Bronchial epithelial cell (primary cell): ENCODE measurements around the gene MND1. TPM values are rescaled to one million over a fixed set of nuclear protein-coding genes. Genes with fewer than 3 reads are reported as not detected.

ENCODE experiments used
- DNase-seq: peaks from one replicate; pipeline ENCODE4 v3.0.0-alpha.2; 2010; ENCODE audit warnings: low read depth
- FAIRE-seq: peaks from 2 replicates; lab custom pipeline; 2011; peaks lifted over from hg19 to GRCh38; lab: Jason Lieb, UNC
- H3K27me3 ChIP-seq: 2 replicates; pipeline ENCODE4 v1.5.1; 2011; ENCODE audit warnings: low read length; ENCODE audit not compliant: control insufficient read depth, insufficient read depth
- H3K36me3 ChIP-seq: 2 replicates; pipeline ENCODE4 v1.5.1; 2011; ENCODE audit warnings: low read length; ENCODE audit not compliant: control insufficient read depth, insufficient read depth
- H3K4me3 ChIP-seq: 2 replicates; pipeline ENCODE4 v1.5.1; 2011; ENCODE audit warnings: mild to moderate bottlenecking, low read depth, low read length, control low read depth
- CTCF ChIP-seq: IDR thresholded peaks from 2 replicates; pipeline ENCODE4 v1.5.1; 2011; ENCODE audit warnings: mild to moderate bottlenecking, moderate library complexity, low read length, control low read depth, inconsistent platforms; ENCODE audit not compliant: insufficient read depth, severe bottlenecking
- total RNA-seq: library from RNA; depleted of rRNA; stranded (reverse); fragments of >200 nt; gene quantifications from 2 replicates; pipeline ENCODE4 v1.2.1, GENCODE V29; 2014

Gene MND1
- total RNA-seq, 1 donor from 2014 or later: 1.3 TPM

GRCh38 chr4:153421941-153422340 lies 77.5 kb downstream of the MND1 start:
- FAIRE-seq: no peak
- no peaks in the 10 kb centered on the region for H3K27me3 ChIP-seq
- DNase-seq: no peak

GRCh38 chr4:153426207-153426885 lies 81.9 kb downstream of the MND1 start:
- TF ChIP-seq CTCF: no peak
- Histone ChIP-seq H3K36me3 (no peaks in the 10 kb centered on the region), H3K4me3 (no peak overlapping the region), H3K27me3 (no peaks in the 10 kb centered on the region)
- DNase-seq (no peak), FAIRE-seq (no peak)

More at GRCh38 chr4:153421941-153422340, 77.5 kb downstream of the MND1 start:
- H3K36me3 ChIP-seq: no peaks in the 10 kb centered on the region
- no peak overlapping the region for H3K4me3 ChIP-seq
- TF ChIP-seq CTCF: no peak

- no peaks in the 10 kb centered on the region for H3K36me3 ChIP-seq
- peak; percentile 22 for DNase-seq
- no peak for TF ChIP-seq CTCF
- no peak overlapping the region for H3K4me3 ChIP-seq
- no peaks in the 10 kb centered on the region for H3K27me3 ChIP-seq
- FAIRE-seq: no peak
Measured at GRCh38 chr4:153427363-153428071, 83.0 kb downstream of the MND1 start.

- Histone ChIP-seq H3K4me3 (no peak overlapping the region), H3K36me3 (no peaks in the 10 kb centered on the region), H3K27me3 (no peaks in the 10 kb centered on the region)
- no peak for TF ChIP-seq CTCF
- DNase-seq: no peak
- FAIRE-seq: no peak
Measured at GRCh38 chr4:153428941-153429475, 84.5 kb downstream of the MND1 start.

- no peak overlapping the region for H3K4me3 ChIP-seq
- DNase-seq: peak; percentile 71
- no peaks in the 10 kb centered on the region for H3K36me3 ChIP-seq
- peak; percentile 62 for TF ChIP-seq CTCF
- H3K27me3 ChIP-seq: no peaks in the 10 kb centered on the region
- FAIRE-seq: no peak
Measured at GRCh38 chr4:153432965-153433753, 88.7 kb downstream of the MND1 start.
